ENCODE data around the gene CAPN7.
"Not testable (repeated sequence)": the region's sequence is repeated elsewhere in the genome, so short reads cannot be mapped to it uniquely, and the experiment has no call there.

CAPN7 gene

DNA sequence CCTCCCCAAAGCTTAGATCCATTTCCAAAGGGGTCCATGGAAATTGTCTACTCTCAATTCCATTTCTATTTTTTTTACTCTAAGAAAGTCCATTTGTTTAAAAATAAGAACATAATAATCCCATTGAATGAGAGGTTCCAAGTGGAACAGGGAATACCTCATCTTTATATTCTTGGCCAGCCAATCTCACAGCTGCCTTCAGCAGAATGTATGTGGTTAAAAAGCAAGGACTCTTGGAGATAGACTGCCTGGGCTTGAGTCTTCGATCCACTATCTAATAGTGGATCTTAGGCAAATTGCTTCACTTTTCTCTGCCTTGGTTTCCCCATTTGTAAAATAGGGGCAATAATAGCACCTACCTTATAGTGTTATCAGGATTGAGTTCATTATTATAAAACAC lies 24.5 kb upstream of the CAPN7 start:
- no peak for DNase-seq (ENCODE audit: low read depth)
- H3K4me3 ChIP-seq (ENCODE audit: low read depth, low read length), result no peak overlapping the region
- TF ChIP-seq, protein P1, sequence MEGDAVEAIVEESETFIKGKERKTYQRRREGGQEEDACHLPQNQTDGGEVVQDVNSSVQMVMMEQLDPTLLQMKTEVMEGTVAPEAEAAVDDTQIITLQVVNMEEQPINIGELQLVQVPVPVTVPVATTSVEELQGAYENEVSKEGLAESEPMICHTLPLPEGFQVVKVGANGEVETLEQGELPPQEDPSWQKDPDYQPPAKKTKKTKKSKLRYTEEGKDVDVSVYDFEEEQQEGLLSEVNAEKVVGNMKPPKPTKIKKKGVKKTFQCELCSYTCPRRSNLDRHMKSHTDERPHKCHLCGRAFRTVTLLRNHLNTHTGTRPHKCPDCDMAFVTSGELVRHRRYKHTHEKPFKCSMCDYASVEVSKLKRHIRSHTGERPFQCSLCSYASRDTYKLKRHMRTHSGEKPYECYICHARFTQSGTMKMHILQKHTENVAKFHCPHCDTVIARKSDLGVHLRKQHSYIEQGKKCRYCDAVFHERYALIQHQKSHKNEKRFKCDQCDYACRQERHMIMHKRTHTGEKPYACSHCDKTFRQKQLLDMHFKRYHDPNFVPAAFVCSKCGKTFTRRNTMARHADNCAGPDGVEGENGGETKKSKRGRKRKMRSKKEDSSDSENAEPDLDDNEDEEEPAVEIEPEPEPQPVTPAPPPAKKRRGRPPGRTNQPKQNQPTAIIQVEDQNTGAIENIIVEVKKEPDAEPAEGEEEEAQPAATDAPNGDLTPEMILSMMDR (IDR thresholded peaks at IDR 0.05; ENCODE audit: insufficient read depth, low read depth, low read length, missing control alignments), result no peak

DNA sequence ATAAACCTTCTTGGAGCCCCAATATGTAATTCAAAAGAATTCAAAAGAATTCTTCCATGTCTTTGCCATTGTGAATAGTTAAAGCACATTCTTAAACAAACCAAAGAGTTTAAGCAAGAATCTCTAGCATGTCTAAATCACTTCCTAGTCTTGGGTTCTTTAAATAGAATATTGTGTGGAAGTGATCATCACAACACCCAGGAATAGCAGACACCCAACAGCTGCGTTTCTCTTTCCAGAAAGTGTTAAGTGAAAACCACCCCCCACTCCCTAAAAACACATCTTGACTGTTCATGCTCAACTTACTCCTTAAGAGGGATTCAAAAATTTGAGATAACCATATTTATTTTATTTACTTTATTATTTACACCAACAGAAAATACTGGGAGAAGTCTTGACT lies 24.1 kb upstream of the CAPN7 start:
- H3K4me3 ChIP-seq (ENCODE audit: low read depth, low read length), result no peak overlapping the region
- TF ChIP-seq, protein P1 (IDR thresholded peaks at IDR 0.05; ENCODE audit: insufficient read depth, low read depth, low read length, missing control alignments), result no peak
- no peak for DNase-seq (ENCODE audit: low read depth)

DNA sequence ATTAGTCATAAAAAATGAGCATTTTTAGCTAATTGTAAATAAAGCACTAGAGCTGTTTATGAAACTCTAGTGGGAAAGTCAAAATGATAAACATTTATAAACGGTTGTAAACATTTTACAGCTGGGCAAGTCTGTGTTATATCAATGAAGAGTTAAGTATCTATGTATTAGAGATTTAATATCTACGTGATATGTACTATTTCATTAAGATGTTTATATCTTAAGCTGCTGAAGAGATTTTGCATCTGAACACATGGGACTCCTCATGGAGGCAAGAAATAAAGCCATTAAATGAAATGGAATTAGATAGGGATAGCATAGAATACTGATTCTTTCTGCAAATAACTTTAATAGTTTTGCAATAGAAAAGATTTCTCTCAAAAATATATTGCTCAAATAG lies 23.0 kb upstream of the CAPN7 start:
- TF ChIP-seq, protein P1 (IDR thresholded peaks at IDR 0.05; ENCODE audit: insufficient read depth, low read depth, low read length, missing control alignments), result no peak
- DNase-seq (ENCODE audit: low read depth), result no peak
- H3K4me3 ChIP-seq (ENCODE audit: low read depth, low read length), result no peak overlapping the region

DNA sequence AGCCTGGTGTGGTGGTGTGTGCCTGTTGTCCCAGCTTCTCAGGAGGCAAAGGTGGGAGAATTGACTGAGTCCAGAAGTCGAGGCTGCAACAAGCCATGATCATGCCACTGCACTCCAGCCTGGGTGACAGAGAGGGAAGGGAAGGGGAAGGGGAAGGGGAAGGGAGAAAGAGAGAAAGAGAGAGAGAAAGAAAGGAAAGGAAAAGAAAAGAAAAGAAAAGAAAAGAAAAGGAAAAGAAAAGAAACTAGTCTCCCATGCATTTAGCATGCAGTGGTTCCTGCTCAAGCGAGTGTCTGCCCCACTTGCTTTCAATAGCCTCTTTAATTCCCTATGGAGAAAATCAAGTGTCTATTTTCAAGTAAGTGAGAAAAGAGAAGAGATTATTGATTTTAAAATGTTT lies 20.6 kb upstream of the CAPN7 start:
- TF ChIP-seq, protein P1 (IDR thresholded peaks at IDR 0.05; ENCODE audit: insufficient read depth, low read depth, low read length, missing control alignments), result no peak
- DNase-seq (ENCODE audit: low read depth), result no peak
- H3K4me3 ChIP-seq (ENCODE audit: low read depth, low read length), result no peak overlapping the region

DNA sequence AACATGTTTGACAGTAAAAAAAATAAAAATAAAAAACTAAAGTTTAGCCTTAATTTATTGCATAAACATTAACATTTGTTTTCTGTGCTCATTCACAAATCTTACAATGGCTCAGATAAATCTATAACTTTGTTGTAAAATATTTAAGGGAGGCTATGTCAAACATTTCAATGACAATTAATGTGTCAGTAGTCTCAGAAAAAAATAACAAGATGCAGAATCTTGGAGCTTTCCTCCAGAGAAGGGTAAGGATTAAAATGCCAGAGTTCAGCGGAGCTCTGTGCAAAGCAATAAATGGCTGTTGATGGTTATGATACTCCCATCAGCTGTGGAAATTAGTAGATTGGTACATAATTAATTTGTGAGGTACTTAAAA lies 20.0 kb upstream of the CAPN7 start:
- TF ChIP-seq, protein P1 (IDR thresholded peaks at IDR 0.05; ENCODE audit: insufficient read depth, low read depth, low read length, missing control alignments), result no peak
- no peak overlapping the region for H3K4me3 ChIP-seq (ENCODE audit: low read depth, low read length)

DNA sequence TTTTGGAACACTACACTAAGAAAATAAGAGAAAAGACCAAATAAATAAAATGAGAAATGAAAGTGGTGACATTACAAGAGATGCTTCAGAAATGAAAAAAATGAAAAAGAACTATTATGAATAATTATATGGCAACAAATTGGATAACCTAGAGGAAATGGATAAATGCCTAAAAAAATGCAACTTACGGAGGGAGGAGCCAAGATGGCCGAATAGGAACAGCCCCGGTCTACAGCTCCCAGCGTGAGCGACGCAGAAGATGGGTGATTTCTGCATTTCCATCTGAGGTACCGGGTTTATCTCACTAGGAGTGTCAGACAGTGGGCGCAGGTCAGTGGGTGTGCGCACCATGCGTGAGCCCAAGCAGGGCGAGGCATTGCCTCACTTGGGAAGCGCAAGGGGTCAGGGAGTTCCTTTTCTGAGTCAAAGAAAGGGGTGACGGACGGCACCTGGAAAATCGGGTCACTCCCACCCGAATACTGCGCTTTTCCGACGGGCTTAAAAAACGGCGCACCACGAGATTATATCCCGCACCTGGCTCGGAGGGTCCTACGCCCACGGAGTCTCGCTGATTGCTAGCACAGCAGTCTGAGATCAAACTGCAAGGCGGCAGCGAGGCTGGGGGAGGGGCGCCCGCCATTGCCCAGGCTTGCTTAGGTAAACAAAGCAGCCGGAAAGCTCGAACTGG lies 19.4 kb upstream of the CAPN7 start:
- DNase-seq (ENCODE audit: low read depth); H3K4me3 ChIP-seq (ENCODE audit: low read depth, low read length): not testable (repeated sequence)

More for the DNA sequence above, 20.0 kb upstream of the CAPN7 start:
- DNase-seq (ENCODE audit: low read depth), result no peak

DNA sequence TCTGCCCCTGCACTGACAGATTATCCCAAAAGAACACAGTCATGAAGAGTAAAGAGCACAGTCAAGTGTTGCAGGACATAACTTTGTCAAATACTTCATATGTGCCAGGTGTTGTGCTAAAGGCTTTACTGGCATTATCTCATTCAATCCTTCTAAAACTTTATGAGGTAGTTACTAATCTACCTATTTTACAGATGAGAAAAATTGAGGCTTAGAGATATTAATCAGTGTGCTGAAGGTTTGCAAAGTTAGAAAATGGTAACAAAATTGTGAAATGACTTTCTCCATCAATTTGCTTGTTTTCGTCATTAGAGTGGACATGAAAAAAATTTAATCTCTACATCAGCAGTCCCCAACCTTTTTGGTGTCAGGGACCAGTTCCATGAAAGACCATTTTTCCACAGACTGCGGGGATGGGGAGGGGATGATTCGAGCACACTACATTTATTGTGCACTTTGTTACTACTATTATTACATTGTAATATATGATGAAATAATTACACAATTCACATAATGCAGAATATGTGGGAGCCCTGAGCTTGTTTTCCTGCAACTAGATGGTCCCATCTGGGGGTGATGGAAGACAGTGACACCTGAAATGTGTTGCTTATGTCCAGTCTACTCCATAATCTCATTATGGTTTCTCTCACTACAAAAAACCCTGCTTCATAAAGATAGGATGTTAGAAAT lies 8.6 kb upstream of the CAPN7 start:
- H3K4me3 ChIP-seq (ENCODE audit: low read depth, low read length), result no peak overlapping the region
- TF ChIP-seq, protein P1 (IDR thresholded peaks at IDR 0.05; ENCODE audit: insufficient read depth, low read depth, low read length, missing control alignments), result no peak
- no peak for DNase-seq (ENCODE audit: low read depth)

Measured in GM12865 (cell line).